Type B pancreatic cell (in vitro differentiated cells): ENCODE measurements around the gene RERE. TPM values are rescaled to one million over a fixed set of nuclear protein-coding genes. Genes with fewer than 3 reads are reported as not detected.

Source experiments
- DNase-seq: peaks from one replicate; pipeline ENCODE4 v3.0.0; 2021; ENCODE audit warnings: mixed read lengths; ENCODE audit not compliant: unreplicated experiment; ENCODE audit errors: extremely low spot score
- H3K27ac Mint-ChIP-seq: 2 replicates; pipeline ENCODE4 v1.8.0; 2021; ENCODE audit warnings: mild to moderate bottlenecking, mixed read lengths
- H3K27me3 Mint-ChIP-seq: 2 replicates; pipeline ENCODE4 v1.8.0; 2021; ENCODE audit warnings: mixed read lengths
- H3K36me3 Mint-ChIP-seq: 2 replicates; pipeline ENCODE4 v1.8.0; 2021; ENCODE audit warnings: mixed read lengths
- H3K4me1 Mint-ChIP-seq: one replicate; pipeline ENCODE4 v1.8.0; 2021; ENCODE audit warnings: mixed read lengths; ENCODE audit not compliant: unreplicated experiment
- H3K4me3 Mint-ChIP-seq: 2 replicates; pipeline ENCODE4 v1.8.0; 2021; ENCODE audit warnings: mild to moderate bottlenecking, mixed read lengths
- H3K9me3 Mint-ChIP-seq: 2 replicates; pipeline ENCODE4 v1.8.0; 2021; ENCODE audit warnings: mixed read lengths
- CTCF ChIP-seq: fragments of 200-600 bp; sonication (generic); conservative IDR thresholded peaks from 2 replicates; pipeline ENCODE4 v1.5.0; 2021; ENCODE audit warnings: antibody characterized with exemption, mild to moderate bottlenecking
- total RNA-seq: library from RNA; stranded (reverse); gene quantifications from 2 replicates; pipeline ENCODE4 v1.2.1, GENCODE V29; 2021; ENCODE audit warnings: low replicate concordance

Gene RERE
- total RNA-seq, 1 donor from 2014 or later: 141 TPM

GRCh38 chr1:8370046-8370881, 447.2 kb downstream of the RERE start:
- peak overlapping the region; percentile 74 for H3K4me3 Mint-ChIP-seq
- H3K27ac Mint-ChIP-seq: peak overlapping the region; percentile 62
- H3K27me3 Mint-ChIP-seq: no peaks in the 10 kb centered on the region
- H3K9me3 Mint-ChIP-seq: no peaks in the 10 kb centered on the region
- no peak for DNase-seq
- peaks cover 72% of the 10 kb centered on the region for H3K4me1 Mint-ChIP-seq
- peaks cover 10% of the 10 kb centered on the region for H3K36me3 Mint-ChIP-seq
- no peak for TF ChIP-seq CTCF

GRCh38 chr1:8368956-8369639, 448.3 kb downstream of the RERE start:
- no peaks in the 10 kb centered on the region for H3K27me3 Mint-ChIP-seq
- peaks cover 7% of the 10 kb centered on the region for H3K36me3 Mint-ChIP-seq
- H3K4me3 Mint-ChIP-seq: no peak overlapping the region
- H3K4me1 Mint-ChIP-seq: peaks cover 61% of the 10 kb centered on the region
- no peaks in the 10 kb centered on the region for H3K9me3 Mint-ChIP-seq
- no peak for TF ChIP-seq CTCF
- no peak overlapping the region for H3K27ac Mint-ChIP-seq
- DNase-seq: no peak

GRCh38 chr1:8367571-8368194, 449.8 kb downstream of the RERE start:
- Mint-ChIP-seq H3K4me1 (peaks cover 52% of the 10 kb centered on the region), H3K4me3 (peak overlapping the region; percentile 31), H3K27me3 (no peaks in the 10 kb centered on the region), H3K27ac (no peak overlapping the region), H3K36me3 (peaks cover 14% of the 10 kb centered on the region), H3K9me3 (no peaks in the 10 kb centered on the region)
- no peak for TF ChIP-seq CTCF
- no peak for DNase-seq

- DNase-seq: no peak
- Mint-ChIP-seq H3K4me1 (peaks cover 33% of the 10 kb centered on the region), H3K27me3 (no peaks in the 10 kb centered on the region), H3K4me3 (no peak overlapping the region), H3K36me3 (peaks cover 14% of the 10 kb centered on the region), H3K9me3 (no peaks in the 10 kb centered on the region), H3K27ac (no peak overlapping the region)
- no peak for TF ChIP-seq CTCF
Observed at GRCh38 chr1:8365661-8366362, 451.6 kb downstream of the RERE start.
